ENCODE measurements around the gene SLC7A11. TPM values are rescaled to one million over a fixed set of nuclear protein-coding genes. Genes with fewer than 3 reads are reported as not detected.

SLC7A11 gene
- total and polyA plus RNA-seq, 2 experiments from 2014 or later: 10.0 to 33.9 TPM

- TF ChIP-seq ZNF462 (CRISPR knock-in tag; IDR thresholded peaks at IDR 0.05) (no peak), EZH2phosphoT487 (IDR thresholded peaks at IDR 0.05; ENCODE audit: unreplicated experiment) (no peak)
Measured at GRCh38 chr4:138241281-138242075, 671 bp downstream of the SLC7A11 start (continued).

- ATAC-seq: no peak
- Histone ChIP-seq H3F3A (replicated peaks; ENCODE audit: low read depth) (no peaks in the 10 kb centered on the region), H3K27ac (ENCODE audit: low read depth) (no peak overlapping the region), H3K27me3 (ENCODE audit: insufficient read depth) (no peaks in the 10 kb centered on the region), H4K20me1 (replicated peaks; ENCODE audit: insufficient read depth) (no peaks in the 10 kb centered on the region), H3K9me2 (ENCODE audit: insufficient read depth) (no peaks in the 10 kb centered on the region), H2AFZ (no peak overlapping the region), H3K36me3 (ENCODE audit: insufficient read depth) (peaks cover 5% of the 10 kb centered on the region; the same call in 1 of the 2 replicates), H3K79me2 (replicated peaks; ENCODE audit: insufficient read depth) (peaks cover 70% of the 10 kb centered on the region), H3K4me1 (ENCODE audit: insufficient read depth) (peaks cover 33% of the 10 kb centered on the region), H3K4me3 (peak overlapping the region; percentile 74), H3K4me2 (peak overlapping the region; percentile 76)
- TF ChIP-seq EZH2phosphoT487 (IDR thresholded peaks at IDR 0.05; ENCODE audit: unreplicated experiment): no peak
- no peak for TF ChIP-seq CTCF (conservative IDR thresholded peaks at IDR 0.05; ENCODE audit: low read depth in 2 of 2)
- TF ChIP-seq ZNF462 (CRISPR knock-in tag; IDR thresholded peaks at IDR 0.05): no peak
- peaks cover 65% of the 10 kb centered on the region for H3K36me3 Mint-ChIP-seq (ENCODE audit: low read depth)
- no peak for DNase-seq (ENCODE audit: low spot score)
- peak overlapping the region; percentile 62; the same call in 1 of the 2 replicates for H3K27ac Mint-ChIP-seq
- peaks cover 18% of the 10 kb centered on the region for H3K9me3 Mint-ChIP-seq
- peaks cover 13% of the 10 kb centered on the region for H3K27me3 Mint-ChIP-seq (ENCODE audit: insufficient read depth, low read depth, poor library complexity)
- H3K4me1 Mint-ChIP-seq: peaks cover 14% of the 10 kb centered on the region
- H3K4me3 Mint-ChIP-seq: peak overlapping the region; percentile 99
Measured at GRCh38 chr4:138239491-138239890, 2.7 kb downstream of the SLC7A11 start.

All from GM23338 (cell line).